ENCODE results near the gene TSSK6.

TSSK6 gene

DNA sequence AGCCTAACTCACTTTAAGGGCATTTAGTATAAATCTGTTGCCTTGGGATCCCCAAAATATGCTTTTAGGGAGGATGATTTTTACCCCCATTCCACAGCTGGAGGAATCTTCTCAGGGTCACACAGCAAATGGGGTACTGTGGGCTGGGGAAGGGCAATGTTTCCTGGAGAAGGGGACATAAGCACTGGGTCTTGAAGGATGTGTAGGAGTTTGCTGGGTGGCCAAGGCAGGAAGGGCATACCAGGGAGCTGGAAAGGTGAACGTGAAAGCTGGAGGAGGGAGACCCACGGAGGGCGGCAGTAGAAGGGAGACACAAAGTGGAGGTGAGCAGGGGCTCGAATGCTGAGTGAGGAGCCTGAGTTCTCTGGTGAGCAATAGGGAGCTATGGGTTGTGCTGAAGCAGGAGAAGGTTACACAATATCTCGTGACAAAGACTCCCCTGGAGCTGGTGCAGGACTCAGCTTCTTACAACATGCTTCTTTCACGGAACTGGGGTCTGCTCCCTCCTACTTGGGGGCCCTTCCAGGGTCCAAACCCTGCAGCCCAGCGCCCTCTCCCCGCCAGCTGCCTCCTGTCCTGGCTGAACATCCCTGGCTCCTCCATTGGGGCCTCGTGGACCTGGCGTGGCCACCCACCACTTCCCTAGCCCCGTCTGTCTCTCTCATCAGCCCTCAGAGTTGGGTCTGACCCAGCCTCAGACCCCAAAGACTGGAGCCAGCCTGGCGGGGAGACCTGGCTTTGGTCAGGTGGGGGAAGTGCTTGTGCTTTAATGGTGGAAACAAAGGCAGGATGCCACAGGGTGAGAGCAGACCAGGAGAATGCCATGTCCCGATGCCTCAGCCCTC lies 33.8 kb upstream of the TSSK6 start:
- TF ChIP-seq YY1 (IDR thresholded peaks at IDR 0.05; ENCODE audit: low read depth), result no peak
- TF ChIP-seq TCF12 (IDR thresholded peaks at IDR 0.05; ENCODE audit: low read depth), result no peak
- no peak for TF ChIP-seq NFIC (IDR thresholded peaks at IDR 0.05)
- no peak for TF ChIP-seq RAD21 (IDR thresholded peaks at IDR 0.05; ENCODE audit: low read depth)
- TF ChIP-seq EP300 (IDR thresholded peaks at IDR 0.05; ENCODE audit: borderline replicate concordance), result no peak
- no peak for TF ChIP-seq EGR1 (IDR thresholded peaks at IDR 0.05)

DNA sequence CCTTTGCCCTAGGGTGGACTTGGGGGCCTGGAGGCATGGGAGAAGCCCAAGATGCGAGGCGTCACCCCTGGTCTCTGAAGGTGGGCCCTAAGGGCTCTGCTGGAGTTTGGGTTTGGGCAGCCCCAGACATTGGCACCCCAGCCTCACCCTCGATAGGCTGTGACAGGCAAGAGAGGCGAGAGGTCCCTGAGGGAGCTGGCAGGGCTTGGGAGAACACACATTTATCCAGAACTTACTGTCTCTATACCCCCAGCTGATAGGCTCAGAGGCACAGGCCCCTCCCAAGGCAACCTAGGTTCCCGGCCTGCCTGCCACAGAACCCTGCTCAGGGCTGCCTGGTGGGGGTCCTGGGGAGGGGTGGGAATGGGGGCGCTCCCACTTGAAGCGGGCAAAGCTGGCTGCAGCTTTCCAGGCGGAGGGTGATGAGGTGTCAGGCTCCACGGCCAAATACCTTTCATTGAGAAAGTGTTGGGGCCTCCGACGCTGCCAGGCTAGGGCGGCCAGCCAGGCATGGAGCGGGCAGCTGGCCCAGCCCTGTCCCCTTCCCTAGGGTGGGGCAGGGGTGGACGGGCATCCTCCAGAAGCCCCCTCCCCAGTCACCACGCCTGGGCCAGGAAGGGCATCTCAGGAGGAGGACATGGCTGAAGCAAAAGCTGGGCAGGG lies 32.5 kb upstream of the TSSK6 start:
- TF ChIP-seq CEBPB (IDR thresholded peaks at IDR 0.05) (no peak), FOXM1 (IDR thresholded peaks at IDR 0.05; ENCODE audit: borderline replicate concordance, low read depth) (no peak), EP300 (IDR thresholded peaks at IDR 0.05; ENCODE audit: borderline replicate concordance) (no peak), ZBTB7A (IDR thresholded peaks at IDR 0.05; ENCODE audit: low read depth) (no peak), TAF1 (IDR thresholded peaks at IDR 0.05; ENCODE audit: low read depth) (no peak), YY1 (IDR thresholded peaks at IDR 0.05; ENCODE audit: low read depth) (no peak), TCF12 (IDR thresholded peaks at IDR 0.05; ENCODE audit: low read depth) (no peak), RAD21 (IDR thresholded peaks at IDR 0.05; ENCODE audit: low read depth) (no peak), TEAD4 (IDR thresholded peaks at IDR 0.05) (no peak), EGR1 (IDR thresholded peaks at IDR 0.05) (no peak), NFIC (IDR thresholded peaks at IDR 0.05) (no peak), CREB1 (IDR thresholded peaks at IDR 0.05; ENCODE audit: low read depth) (no peak)
- TF ChIP-seq, protein P1, sequence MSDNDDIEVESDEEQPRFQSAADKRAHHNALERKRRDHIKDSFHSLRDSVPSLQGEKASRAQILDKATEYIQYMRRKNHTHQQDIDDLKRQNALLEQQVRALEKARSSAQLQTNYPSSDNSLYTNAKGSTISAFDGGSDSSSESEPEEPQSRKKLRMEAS (IDR thresholded peaks at IDR 0.05), result no peak
- TF ChIP-seq, protein P2, sequence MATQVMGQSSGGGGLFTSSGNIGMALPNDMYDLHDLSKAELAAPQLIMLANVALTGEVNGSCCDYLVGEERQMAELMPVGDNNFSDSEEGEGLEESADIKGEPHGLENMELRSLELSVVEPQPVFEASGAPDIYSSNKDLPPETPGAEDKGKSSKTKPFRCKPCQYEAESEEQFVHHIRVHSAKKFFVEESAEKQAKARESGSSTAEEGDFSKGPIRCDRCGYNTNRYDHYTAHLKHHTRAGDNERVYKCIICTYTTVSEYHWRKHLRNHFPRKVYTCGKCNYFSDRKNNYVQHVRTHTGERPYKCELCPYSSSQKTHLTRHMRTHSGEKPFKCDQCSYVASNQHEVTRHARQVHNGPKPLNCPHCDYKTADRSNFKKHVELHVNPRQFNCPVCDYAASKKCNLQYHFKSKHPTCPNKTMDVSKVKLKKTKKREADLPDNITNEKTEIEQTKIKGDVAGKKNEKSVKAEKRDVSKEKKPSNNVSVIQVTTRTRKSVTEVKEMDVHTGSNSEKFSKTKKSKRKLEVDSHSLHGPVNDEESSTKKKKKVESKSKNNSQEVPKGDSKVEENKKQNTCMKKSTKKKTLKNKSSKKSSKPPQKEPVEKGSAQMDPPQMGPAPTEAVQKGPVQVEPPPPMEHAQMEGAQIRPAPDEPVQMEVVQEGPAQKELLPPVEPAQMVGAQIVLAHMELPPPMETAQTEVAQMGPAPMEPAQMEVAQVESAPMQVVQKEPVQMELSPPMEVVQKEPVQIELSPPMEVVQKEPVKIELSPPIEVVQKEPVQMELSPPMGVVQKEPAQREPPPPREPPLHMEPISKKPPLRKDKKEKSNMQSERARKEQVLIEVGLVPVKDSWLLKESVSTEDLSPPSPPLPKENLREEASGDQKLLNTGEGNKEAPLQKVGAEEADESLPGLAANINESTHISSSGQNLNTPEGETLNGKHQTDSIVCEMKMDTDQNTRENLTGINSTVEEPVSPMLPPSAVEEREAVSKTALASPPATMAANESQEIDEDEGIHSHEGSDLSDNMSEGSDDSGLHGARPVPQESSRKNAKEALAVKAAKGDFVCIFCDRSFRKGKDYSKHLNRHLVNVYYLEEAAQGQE (IDR thresholded peaks at IDR 0.05; ENCODE audit: low read depth), result no peak
- TF ChIP-seq, protein P3, sequence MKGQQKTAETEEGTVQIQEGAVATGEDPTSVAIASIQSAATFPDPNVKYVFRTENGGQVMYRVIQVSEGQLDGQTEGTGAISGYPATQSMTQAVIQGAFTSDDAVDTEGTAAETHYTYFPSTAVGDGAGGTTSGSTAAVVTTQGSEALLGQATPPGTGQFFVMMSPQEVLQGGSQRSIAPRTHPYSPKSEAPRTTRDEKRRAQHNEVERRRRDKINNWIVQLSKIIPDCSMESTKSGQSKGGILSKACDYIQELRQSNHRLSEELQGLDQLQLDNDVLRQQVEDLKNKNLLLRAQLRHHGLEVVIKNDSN (IDR thresholded peaks at IDR 0.05), result no peak

DNA sequence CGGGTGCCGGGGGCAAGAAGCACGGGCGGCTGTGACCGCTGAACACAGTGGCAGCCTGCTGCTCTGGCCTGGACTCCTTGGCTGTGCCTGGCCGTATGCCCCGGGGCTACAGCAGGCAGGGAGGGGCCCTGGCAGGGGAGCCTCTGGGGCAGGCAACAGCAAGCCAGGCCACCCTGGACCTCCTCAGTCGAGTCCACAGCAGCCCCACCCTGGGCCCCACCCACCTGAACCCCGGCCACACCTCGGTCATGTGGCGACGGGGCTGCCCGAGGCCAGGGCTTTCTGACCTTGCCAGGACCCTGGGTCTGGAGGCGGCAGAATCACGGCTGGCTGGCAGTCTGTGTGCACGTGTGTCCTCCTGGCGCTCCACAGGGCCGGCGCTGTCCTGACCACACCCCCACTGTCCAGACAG lies 31.4 kb upstream of the TSSK6 start:
- TF ChIP-seq, protein P3 (IDR thresholded peaks at IDR 0.05), result no peak
- no peak for TF ChIP-seq CREB1 (IDR thresholded peaks at IDR 0.05; ENCODE audit: low read depth)
- no peak for TF ChIP-seq FOXM1 (IDR thresholded peaks at IDR 0.05; ENCODE audit: borderline replicate concordance, low read depth)
- no peak for TF ChIP-seq NFIC (IDR thresholded peaks at IDR 0.05)
- TF ChIP-seq CEBPB (IDR thresholded peaks at IDR 0.05), result no peak

DNA sequence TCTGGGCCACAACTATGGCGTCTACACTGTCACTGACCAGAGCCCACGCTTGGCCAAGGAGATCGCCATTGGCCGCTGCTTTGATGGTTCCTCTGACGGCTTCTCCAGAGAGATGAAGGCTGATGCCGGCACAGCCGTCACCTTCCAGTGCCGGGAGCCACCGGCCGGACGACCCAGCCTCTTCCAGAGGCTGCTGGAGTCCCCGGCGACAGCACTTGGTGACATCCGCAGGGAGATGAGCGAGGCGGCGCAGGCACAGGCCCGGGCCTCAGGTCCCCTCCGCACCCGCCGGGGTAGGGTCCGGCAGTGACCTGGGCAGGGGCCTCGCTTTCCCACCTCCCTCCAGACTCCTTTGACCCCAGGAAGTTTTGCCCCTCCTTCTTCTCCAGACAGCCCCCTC lies 30.4 kb upstream of the TSSK6 start:
- no peak for TF ChIP-seq YY1 (IDR thresholded peaks at IDR 0.05; ENCODE audit: low read depth)
- TF ChIP-seq RAD21 (IDR thresholded peaks at IDR 0.05; ENCODE audit: low read depth), result no peak
- TF ChIP-seq, protein P3 (IDR thresholded peaks at IDR 0.05), result no peak
- TF ChIP-seq EGR1 (IDR thresholded peaks at IDR 0.05), result no peak
- TF ChIP-seq, protein P2 (IDR thresholded peaks at IDR 0.05; ENCODE audit: low read depth), result no peak
- TF ChIP-seq TCF12 (IDR thresholded peaks at IDR 0.05; ENCODE audit: low read depth), result no peak
- TF ChIP-seq NFIC (IDR thresholded peaks at IDR 0.05), result no peak
- TF ChIP-seq FOXM1 (IDR thresholded peaks at IDR 0.05; ENCODE audit: borderline replicate concordance, low read depth), result no peak

DNA sequence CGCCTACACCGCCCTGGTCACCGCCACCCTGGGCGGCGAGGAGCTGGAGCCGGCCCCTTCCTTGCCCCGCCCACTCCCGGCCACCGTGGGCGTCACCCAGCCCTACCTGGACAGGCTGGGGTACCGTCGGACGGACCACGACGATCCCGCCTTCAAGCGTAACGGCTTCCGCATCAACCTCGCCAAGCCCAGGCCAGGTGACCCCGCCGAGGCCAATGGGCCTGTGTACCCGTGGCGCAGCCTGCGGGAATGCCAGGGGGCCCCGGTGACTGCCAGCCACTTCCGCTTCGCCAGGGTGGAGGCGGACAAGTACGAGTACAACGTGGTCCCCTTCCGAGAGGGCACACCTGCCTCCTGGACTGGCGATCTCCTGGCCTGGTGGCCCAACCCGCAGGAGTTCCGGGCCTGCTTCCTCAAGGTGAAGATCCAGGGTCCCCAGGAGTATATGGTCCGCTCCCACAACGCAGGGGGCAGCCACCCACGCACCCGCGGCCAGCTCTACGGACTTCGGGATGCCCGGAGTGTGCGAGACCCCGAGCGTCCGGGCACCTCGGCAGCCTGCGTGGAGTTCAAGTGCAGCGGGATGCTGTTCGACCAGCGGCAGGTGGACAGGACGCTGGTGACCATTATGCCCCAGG lies 29.7 kb upstream of the TSSK6 start:
- TF ChIP-seq, protein P1 (IDR thresholded peaks at IDR 0.05), result no peak
- TF ChIP-seq, protein P2 (IDR thresholded peaks at IDR 0.05; ENCODE audit: low read depth), result no peak
- TF ChIP-seq EP300 (IDR thresholded peaks at IDR 0.05; ENCODE audit: borderline replicate concordance) (no peak), CEBPB (IDR thresholded peaks at IDR 0.05) (no peak), EGR1 (IDR thresholded peaks at IDR 0.05) (no peak), YY1 (IDR thresholded peaks at IDR 0.05; ENCODE audit: low read depth) (no peak), TCF12 (IDR thresholded peaks at IDR 0.05; ENCODE audit: low read depth) (no peak), ZBTB7A (IDR thresholded peaks at IDR 0.05; ENCODE audit: low read depth) (no peak), RAD21 (IDR thresholded peaks at IDR 0.05; ENCODE audit: low read depth) (no peak), NFIC (IDR thresholded peaks at IDR 0.05) (no peak), FOXM1 (IDR thresholded peaks at IDR 0.05; ENCODE audit: borderline replicate concordance, low read depth) (no peak), TEAD4 (IDR thresholded peaks at IDR 0.05) (no peak), CREB1 (IDR thresholded peaks at IDR 0.05; ENCODE audit: low read depth) (no peak), TAF1 (IDR thresholded peaks at IDR 0.05; ENCODE audit: low read depth) (no peak)
- TF ChIP-seq, protein P3 (IDR thresholded peaks at IDR 0.05), result no peak

Measured in Ishikawa (cell line).